ENCODE measurements around the gene PPP2R1A.
"Not testable (repeated sequence)": the region's sequence is repeated elsewhere in the genome, so short reads cannot be mapped to it uniquely, and the experiment has no call there.

Gene PPP2R1A

GRCh38 chr19:52200755-52201391 is 11.0 kb downstream of the PPP2R1A start:
- DNase-seq, result not testable (repeated sequence)

- DNase-seq, result no peak
These were observed 16.6 kb downstream of the PPP2R1A start for GRCh38 chr19:52206481-52206880.

GRCh38 chr19:52211203-52211602 is 21.4 kb downstream of the PPP2R1A start:
- DNase-seq, result no peak

- DNase-seq, result no peak
These were observed 22.2 kb downstream of the PPP2R1A start for GRCh38 chr19:52211926-52212571.

- no peak for DNase-seq
These were observed 22.9 kb downstream of the PPP2R1A start for GRCh38 chr19:52212572-52213255.

GRCh38 chr19:52214241-52214640 is 24.4 kb downstream of the PPP2R1A start:
- DNase-seq, result no peak

GRCh38 chr19:52216401-52216800 is 26.5 kb downstream of the PPP2R1A start:
- DNase-seq, result no peak

- DNase-seq, result no peak
These were observed 27.7 kb downstream of the PPP2R1A start for GRCh38 chr19:52217576-52217975.

- no peak for DNase-seq
These were observed 29.8 kb downstream of the PPP2R1A start for GRCh38 chr19:52219611-52220010.

- no peak for DNase-seq
These were observed 31.2 kb downstream of the PPP2R1A start for GRCh38 chr19:52221031-52221430.

- DNase-seq, result no peak
These were observed 32.1 kb downstream of the PPP2R1A start for GRCh38 chr19:52221831-52222375.

- DNase-seq, result no peak
These were observed 34.4 kb downstream of the PPP2R1A start for GRCh38 chr19:52224211-52224610.

- DNase-seq, result no peak
These were observed 36.8 kb downstream of the PPP2R1A start for GRCh38 chr19:52226652-52227051.

GRCh38 chr19:52227196-52227940 is 37.5 kb downstream of the PPP2R1A start:
- no peak for DNase-seq

GRCh38 chr19:52227980-52228379 is 38.1 kb downstream of the PPP2R1A start:
- no peak for DNase-seq

GRCh38 chr19:52229524-52229923 is 39.7 kb downstream of the PPP2R1A start:
- no peak for DNase-seq

GRCh38 chr19:52230685-52231084 is 40.8 kb downstream of the PPP2R1A start:
- DNase-seq, result no peak

- no peak for DNase-seq
These were observed 41.5 kb downstream of the PPP2R1A start for GRCh38 chr19:52231154-52231910.

- DNase-seq, result no peak
These were observed 44.6 kb downstream of the PPP2R1A start for GRCh38 chr19:52234406-52234805.

- DNase-seq, result no peak
These were observed 47.3 kb downstream of the PPP2R1A start for GRCh38 chr19:52237197-52237596.

GRCh38 chr19:52237771-52238400 is 48.0 kb downstream of the PPP2R1A start:
- peak; percentile 77 for DNase-seq

GRCh38 chr19:52244021-52244420 is 54.2 kb downstream of the PPP2R1A start:
- DNase-seq, result no peak

All from CD4-positive, alpha-beta T cell treated with Interleukin-4 for 4 hours (primary cell).